PFSK-1 (cell line): ENCODE results near the gene LIPC.

Experiments
- FOXP2 ChIP-seq: optimal IDR thresholded peaks from 2 replicates; pipeline ENCODE3; 2011; ENCODE audit warnings: borderline replicate concordance, control low read depth, inconsistent platforms; ENCODE audit not compliant: insufficient read depth; ENCODE audit errors: extremely low read length, extremely low read depth
- POLR2AphosphoS5 ChIP-seq: IDR thresholded peaks from 2 replicates; pipeline ENCODE4 v1.6.1; 2012; ENCODE audit warnings: low read depth, mild to moderate bottlenecking, control low read depth, low read length, moderate library complexity
- SIN3A ChIP-seq: IDR thresholded peaks from 2 replicates; pipeline ENCODE4 v1.6.1; 2012; ENCODE audit warnings: mild to moderate bottlenecking, low read length, moderate library complexity, borderline replicate concordance; ENCODE audit not compliant: insufficient read depth
- TAF1 ChIP-seq: IDR thresholded peaks from 2 replicates; pipeline ENCODE4 v1.6.1; 2012; ENCODE audit warnings: low read length, control low read depth, borderline replicate concordance; ENCODE audit not compliant: insufficient read depth
- TF ChIP-seq, protein P1 (sequence below), 2 experiments: IDR thresholded peaks; 2 replicates each; pipeline versions ENCODE4 v1.6.1 to v1.8.0; 2011 to 2012; ENCODE audit warnings: low read depth in 2 of 2, low read length in 2 of 2, control low read depth in 1 of 2, inconsistent platforms in 1 of 2, mild to moderate bottlenecking in 1 of 2, moderate library complexity in 1 of 2; ENCODE audit not compliant: insufficient read depth in 1 of 2

LIPC gene

DNA sequence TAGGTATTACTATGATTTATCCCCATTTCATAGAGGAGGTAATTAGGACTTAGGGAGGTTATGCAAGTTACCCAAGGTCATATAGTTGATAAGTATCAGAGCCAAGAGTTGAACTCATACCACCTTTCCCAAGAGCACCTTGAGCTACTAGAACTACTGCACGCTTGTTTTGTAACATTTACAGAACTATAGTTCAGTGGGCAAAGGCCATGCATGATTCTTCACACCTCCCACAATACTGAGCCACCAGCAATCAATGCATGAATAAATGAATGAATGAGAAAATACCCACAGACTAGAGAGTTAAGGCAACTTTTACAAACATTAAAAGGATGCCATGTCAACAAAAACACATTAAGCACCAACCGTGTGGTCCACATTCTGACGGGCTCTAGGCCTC is 46.8 kb downstream of the LIPC start:
- TF ChIP-seq TAF1 = no peak
- no peak for TF ChIP-seq SIN3A
- TF ChIP-seq, protein P1, sequence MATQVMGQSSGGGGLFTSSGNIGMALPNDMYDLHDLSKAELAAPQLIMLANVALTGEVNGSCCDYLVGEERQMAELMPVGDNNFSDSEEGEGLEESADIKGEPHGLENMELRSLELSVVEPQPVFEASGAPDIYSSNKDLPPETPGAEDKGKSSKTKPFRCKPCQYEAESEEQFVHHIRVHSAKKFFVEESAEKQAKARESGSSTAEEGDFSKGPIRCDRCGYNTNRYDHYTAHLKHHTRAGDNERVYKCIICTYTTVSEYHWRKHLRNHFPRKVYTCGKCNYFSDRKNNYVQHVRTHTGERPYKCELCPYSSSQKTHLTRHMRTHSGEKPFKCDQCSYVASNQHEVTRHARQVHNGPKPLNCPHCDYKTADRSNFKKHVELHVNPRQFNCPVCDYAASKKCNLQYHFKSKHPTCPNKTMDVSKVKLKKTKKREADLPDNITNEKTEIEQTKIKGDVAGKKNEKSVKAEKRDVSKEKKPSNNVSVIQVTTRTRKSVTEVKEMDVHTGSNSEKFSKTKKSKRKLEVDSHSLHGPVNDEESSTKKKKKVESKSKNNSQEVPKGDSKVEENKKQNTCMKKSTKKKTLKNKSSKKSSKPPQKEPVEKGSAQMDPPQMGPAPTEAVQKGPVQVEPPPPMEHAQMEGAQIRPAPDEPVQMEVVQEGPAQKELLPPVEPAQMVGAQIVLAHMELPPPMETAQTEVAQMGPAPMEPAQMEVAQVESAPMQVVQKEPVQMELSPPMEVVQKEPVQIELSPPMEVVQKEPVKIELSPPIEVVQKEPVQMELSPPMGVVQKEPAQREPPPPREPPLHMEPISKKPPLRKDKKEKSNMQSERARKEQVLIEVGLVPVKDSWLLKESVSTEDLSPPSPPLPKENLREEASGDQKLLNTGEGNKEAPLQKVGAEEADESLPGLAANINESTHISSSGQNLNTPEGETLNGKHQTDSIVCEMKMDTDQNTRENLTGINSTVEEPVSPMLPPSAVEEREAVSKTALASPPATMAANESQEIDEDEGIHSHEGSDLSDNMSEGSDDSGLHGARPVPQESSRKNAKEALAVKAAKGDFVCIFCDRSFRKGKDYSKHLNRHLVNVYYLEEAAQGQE (IDR thresholded peaks at IDR 0.05; ENCODE audit: insufficient read depth in 1 of 2, low read depth in 2 of 2, low read length in 2 of 2) = no peak
- no peak for TF ChIP-seq POLR2AphosphoS5
- TF ChIP-seq FOXP2 = no peak

DNA sequence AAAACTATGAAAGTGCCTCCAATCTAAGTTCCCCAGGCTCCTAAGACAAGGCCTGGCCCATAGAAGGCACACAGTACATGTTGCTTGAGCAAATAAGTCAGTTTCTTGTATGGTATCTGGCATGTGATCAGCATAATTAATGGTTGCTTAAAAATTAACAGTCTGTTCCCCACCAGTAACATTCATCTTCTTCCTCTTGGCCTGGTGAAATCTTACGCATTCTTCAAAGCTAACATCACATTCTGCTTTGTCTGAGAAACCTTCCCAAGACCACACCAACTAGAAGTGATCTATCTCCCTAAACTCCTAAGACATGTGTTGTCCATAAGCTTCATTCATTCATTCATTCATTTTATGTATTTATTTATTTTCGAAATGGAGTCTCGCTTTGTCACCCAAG is 48.1 kb downstream of the LIPC start:
- TF ChIP-seq POLR2AphosphoS5 (no peak), FOXP2 (no peak), SIN3A (no peak), TAF1 (no peak)
- TF ChIP-seq, protein P1 (IDR thresholded peaks at IDR 0.05; ENCODE audit: insufficient read depth in 1 of 2, low read depth in 2 of 2, low read length in 2 of 2) = no peak

DNA sequence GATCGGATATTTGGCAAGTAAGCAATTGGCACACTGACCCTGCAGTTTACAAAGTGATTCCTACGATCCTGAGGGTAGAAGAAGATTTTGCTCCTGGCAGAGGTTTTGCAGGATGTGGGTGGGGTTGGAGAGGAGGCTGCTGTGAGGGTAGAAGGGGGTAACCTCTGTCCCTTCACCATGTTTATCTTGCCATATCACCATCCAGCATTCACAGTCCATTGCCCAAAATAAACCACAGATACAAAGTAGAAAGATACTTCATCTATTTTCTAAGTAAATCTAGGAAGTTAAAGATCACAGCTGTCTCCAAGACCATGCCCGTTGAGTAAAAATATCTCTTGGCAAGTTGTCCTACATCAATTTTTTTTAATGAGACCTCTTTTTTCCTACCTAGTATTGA is 51.6 kb downstream of the LIPC start:
- TF ChIP-seq FOXP2 (no peak), SIN3A (no peak), TAF1 (no peak), POLR2AphosphoS5 (no peak)
- TF ChIP-seq, protein P1 (IDR thresholded peaks at IDR 0.05; ENCODE audit: insufficient read depth in 1 of 2, low read depth in 2 of 2, low read length in 2 of 2) = no peak

DNA sequence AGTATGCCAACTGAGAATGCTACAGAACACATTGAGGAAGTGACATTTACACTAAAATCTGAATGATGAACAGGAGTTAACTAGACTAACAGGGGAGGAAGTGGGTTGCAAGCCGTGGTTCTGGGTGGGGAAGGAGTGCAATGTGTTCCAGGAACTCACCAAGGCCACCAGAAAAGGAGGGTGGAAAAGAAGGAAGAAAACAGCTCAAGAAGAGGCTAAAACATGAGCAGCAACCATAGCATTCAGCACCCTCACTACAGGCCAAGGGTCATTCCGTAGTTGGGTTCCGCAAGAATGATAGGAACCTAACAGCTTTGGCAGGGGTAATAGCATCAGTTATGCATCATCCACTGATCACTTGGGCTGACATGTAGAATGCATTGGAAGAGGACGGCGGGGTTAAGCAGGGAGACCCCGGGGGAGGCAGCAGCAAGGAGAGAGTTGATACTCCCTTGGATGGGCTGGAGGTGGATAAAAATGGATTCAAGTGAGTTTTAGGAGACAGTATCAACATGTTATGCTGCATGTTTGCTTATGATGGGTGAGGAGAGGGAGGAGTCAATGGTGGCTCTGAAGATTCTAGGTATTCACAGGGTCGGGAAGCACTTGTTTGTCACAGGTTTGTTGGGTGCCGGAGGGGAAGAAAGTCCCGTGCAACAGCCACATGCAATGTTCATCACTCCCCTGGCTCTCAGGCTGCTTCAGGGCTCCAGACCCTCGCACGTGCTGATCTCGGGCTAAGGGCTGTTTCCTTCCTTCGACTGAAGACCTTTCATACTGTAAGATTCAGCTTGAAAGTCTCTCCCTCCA is 53.2 kb downstream of the LIPC start:
- TF ChIP-seq SIN3A = no peak
- TF ChIP-seq, protein P1 (IDR thresholded peaks at IDR 0.05; ENCODE audit: insufficient read depth in 1 of 2, low read depth in 2 of 2, low read length in 2 of 2) = no peak
- TF ChIP-seq FOXP2 = no peak
- no peak for TF ChIP-seq POLR2AphosphoS5
- TF ChIP-seq TAF1 = no peak

DNA sequence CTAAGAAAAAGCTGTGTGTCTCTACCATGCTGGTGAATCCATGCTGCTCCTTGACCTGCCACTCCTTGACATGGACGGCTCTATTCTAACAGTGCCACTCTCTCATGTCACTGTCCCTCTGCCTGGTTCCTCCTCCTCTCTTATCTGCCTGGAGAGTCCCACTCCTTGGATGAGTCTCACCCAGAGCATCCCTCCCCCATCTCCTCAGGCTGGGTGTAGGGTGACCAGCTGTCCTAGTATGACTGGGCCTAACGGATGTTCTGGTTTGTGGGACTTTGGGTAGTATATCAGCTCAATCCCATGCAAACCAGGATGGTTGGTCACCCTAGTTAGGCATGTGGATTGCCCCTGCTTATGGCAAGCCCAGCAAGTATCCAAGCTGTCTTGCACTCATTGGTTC is 54.3 kb downstream of the LIPC start:
- TF ChIP-seq TAF1 (no peak), SIN3A (no peak), FOXP2 (no peak), POLR2AphosphoS5 (no peak)
- TF ChIP-seq, protein P1 (IDR thresholded peaks at IDR 0.05; ENCODE audit: insufficient read depth in 1 of 2, low read depth in 2 of 2, low read length in 2 of 2) = no peak
